CD4-positive, alpha-beta memory T cell (primary cell): ENCODE data around the gene CARF. TPM values are rescaled to one million over a fixed set of nuclear protein-coding genes. Genes with fewer than 3 reads are reported as not detected.
"Not testable (repeated sequence)": the region's sequence is repeated elsewhere in the genome, so short reads cannot be mapped to it uniquely, and the experiment has no call there.

ENCODE experiments used
- CTCF ChIA-PET: fragments of 350-600 bp; sonication (Branson Sonifier 250); formaldehyde crosslinking; loops from one replicate; lab custom pipeline; 2021; ENCODE audit warnings: inconsistent platforms; ENCODE audit not compliant: partially characterized antibody; lab: Charles Lee
- POLR2A ChIA-PET: fragments of 350-600 bp; sonication (Branson Sonifier 250); formaldehyde crosslinking; loops from one replicate; lab custom pipeline; 2021; ENCODE audit not compliant: partially characterized antibody; lab: Charles Lee
- DNase-seq, 5 donors: peaks; one replicate each; pipeline versions ENCODE4 v3.0.0 to v3.0.0-alpha.2; 2020 to 2022; ENCODE audit warnings: mixed read lengths in 1 of 5
- H3K27ac ChIP-seq: one replicate; pipeline ENCODE4 v1.7.0; 2013; ENCODE audit warnings: low read depth, low read length
- H3K27me3 ChIP-seq: 2 replicates; pipeline ENCODE4 v1.7.0; 2013; ENCODE audit warnings: mild to moderate bottlenecking, low read length, moderate library complexity; ENCODE audit not compliant: insufficient read depth
- H3K36me3 ChIP-seq: 2 replicates; pipeline ENCODE4 v1.7.0; 2013; ENCODE audit warnings: mild to moderate bottlenecking, low read length, moderate library complexity; ENCODE audit not compliant: insufficient read depth
- H3K4me1 ChIP-seq: 2 replicates; pipeline ENCODE4 v1.7.0; 2013; ENCODE audit warnings: mild to moderate bottlenecking, low read length, moderate library complexity; ENCODE audit not compliant: insufficient read depth
- H3K4me3 ChIP-seq, 2 donors: one replicate each; pipeline ENCODE4 v1.7.0; 2013; ENCODE audit warnings: low read length in 2 of 2, mild to moderate bottlenecking in 1 of 2
- H3K9me3 ChIP-seq, 2 donors: one replicate each; pipeline ENCODE4 v1.7.0; 2013; ENCODE audit warnings: low read length in 2 of 2, control low read depth in 1 of 2; ENCODE audit not compliant: control insufficient read depth in 1 of 2
- H3K27ac Mint-ChIP-seq, 7 donors: one replicate each; pipeline ENCODE4 v1.8.0; 2020 to 2021; ENCODE audit warnings: mixed read lengths in 7 of 7, mild to moderate bottlenecking in 6 of 7, inconsistent platforms in 3 of 7, moderate library complexity in 3 of 7
- H3K27me3 Mint-ChIP-seq, 2 donors: one replicate each; pipeline ENCODE4 v1.8.0; 2020 to 2021; ENCODE audit warnings: mixed read lengths in 2 of 2
- H3K36me3 Mint-ChIP-seq, 2 donors: one replicate each; pipeline ENCODE4 v1.8.0; 2020 to 2021; ENCODE audit warnings: mixed read lengths in 2 of 2, inconsistent platforms in 1 of 2, mild to moderate bottlenecking in 1 of 2
- H3K4me1 Mint-ChIP-seq, 4 donors: one replicate each; pipeline ENCODE4 v1.8.0; 2020 to 2021; ENCODE audit warnings: mixed read lengths in 4 of 4, mild to moderate bottlenecking in 1 of 4
- H3K4me3 Mint-ChIP-seq, 8 donors: one replicate each; pipeline ENCODE4 v1.8.0; 2020 to 2021; ENCODE audit warnings: mixed read lengths in 8 of 8, mild to moderate bottlenecking in 7 of 8, moderate library complexity in 6 of 8, inconsistent platforms in 3 of 8
- H3K9me3 Mint-ChIP-seq, 8 donors: one replicate each; pipeline ENCODE4 v1.8.0; 2020 to 2021; ENCODE audit warnings: mixed read lengths in 8 of 8, mild to moderate bottlenecking in 5 of 8, inconsistent platforms in 3 of 8, moderate library complexity in 1 of 8
- intact Hi-C: fragments of 100-400 bp; cut with micrococcal nuclease; formaldehyde crosslinking; loops from one replicate; pipeline ENCODE4 v1.15.1; 2023
- polyA plus RNA-seq, 2 donors: library from polyadenylated mRNA; unstranded; fragments of 300-500 nt; fragmentation: Illumina TruSeq; gene quantifications; one replicate each; pipeline ENCODE4 v1.2.3, GENCODE V29; 2021
- total RNA-seq, 2 experiments: library from RNA; stranded (reverse); gene quantifications; one replicate each; pipeline ENCODE4 v1.2.3, GENCODE V29; 2021

The CARF gene
- total and polyA plus RNA-seq, 4 experiments from 2014 or later, result 1.9 to 27.6 (median 14.9) TPM

- DNase-seq, H3K4me1 Mint-ChIP-seq, H3K4me3 Mint-ChIP-seq, H3K27me3 Mint-ChIP-seq, intact Hi-C loops, H3K27me3 ChIP-seq, POLR2A ChIA-PET, H3K4me1 ChIP-seq, H3K27ac Mint-ChIP-seq, H3K27ac ChIP-seq, H3K9me3 ChIP-seq, H3K4me3 ChIP-seq, H3K36me3 ChIP-seq: not testable (repeated sequence)
- H3K36me3 Mint-ChIP-seq, result peaks cover 46 to 56% of the 10 kb centered on the region in 2 donors
- CTCF ChIA-PET, result interaction anchor here (1.2 kb wide), 1 partner anchor 22 kb away, joined by 4 read pairs; no protein-coding TSS in a partner anchor
- peaks cover 2 to 31% (median 16%) of the 10 kb centered on the region in 8 donors for H3K9me3 Mint-ChIP-seq
Observed at GRCh38 chr2:202949333-202949732, 37.3 kb downstream of the CARF start.

GRCh38 chr2:202950592-202950991 is 38.5 kb downstream of the CARF start:
- intact Hi-C loops, result no loop called here
- Mint-ChIP-seq H3K27ac (no peak overlapping the region), H3K27me3 (no peaks in the 10 kb centered on the region), H3K4me3 (no peak overlapping the region), H3K9me3 (peaks cover under 1 to 26% (median 11%) of the 10 kb centered on the region in 8 donors), H3K4me1 (peaks cover 0 to 2% (median 0%) of the 10 kb centered on the region in 4 donors), H3K36me3 (peaks cover 41 to 48% of the 10 kb centered on the region in 2 donors)
- Histone ChIP-seq H3K4me1 (no peaks in the 10 kb centered on the region), H3K36me3 (peaks cover 3% of the 10 kb centered on the region), H3K27me3 (no peaks in the 10 kb centered on the region), H3K27ac (no peak overlapping the region), H3K9me3 (no peaks in the 10 kb centered on the region), H3K4me3 (no peak overlapping the region)
- ChIA-PET POLR2A (no interaction called here), CTCF (no interaction called here)
- no peak for DNase-seq

- Histone ChIP-seq H3K4me3 (no peak overlapping the region), H3K9me3 (no peaks in the 10 kb centered on the region), H3K36me3 (peaks cover 8% of the 10 kb centered on the region), H3K27me3 (no peaks in the 10 kb centered on the region), H3K4me1 (no peaks in the 10 kb centered on the region), H3K27ac (no peak overlapping the region)
- ChIA-PET CTCF (no interaction called here), POLR2A (no interaction called here)
- Mint-ChIP-seq H3K4me3 (no peak overlapping the region), H3K4me1 (no peaks in the 10 kb centered on the region), H3K9me3 (no peaks in the 10 kb centered on the region), H3K27me3 (no peaks in the 10 kb centered on the region), H3K36me3 (peaks cover 29 to 33% of the 10 kb centered on the region in 2 donors), H3K27ac (no peak overlapping the region)
- DNase-seq, result no peak
- intact Hi-C loops, result no loop called here
Observed at GRCh38 chr2:202960524-202960923, 48.4 kb downstream of the CARF start.

- intact Hi-C loops, result no loop called here
- Mint-ChIP-seq H3K27ac (no peak overlapping the region), H3K4me3 (no peak overlapping the region), H3K4me1 (no peaks in the 10 kb centered on the region), H3K9me3 (no peaks in the 10 kb centered on the region), H3K27me3 (no peaks in the 10 kb centered on the region), H3K36me3 (peaks cover 20 to 21% of the 10 kb centered on the region in 2 donors)
- H3K27ac ChIP-seq, result no peak overlapping the region
- ChIA-PET POLR2A (no interaction called here), CTCF (no interaction called here)
- H3K9me3 ChIP-seq, result no peaks in the 10 kb centered on the region
- H3K27me3 ChIP-seq, result no peaks in the 10 kb centered on the region
- no peak for DNase-seq
- H3K36me3 ChIP-seq, result peaks cover 3% of the 10 kb centered on the region
- H3K4me1 ChIP-seq, result no peaks in the 10 kb centered on the region
- no peak overlapping the region for H3K4me3 ChIP-seq
Observed at GRCh38 chr2:202963712-202964111, 51.6 kb downstream of the CARF start.

- H3K4me1 Mint-ChIP-seq, result no peaks in the 10 kb centered on the region
- Histone ChIP-seq H3K27me3 (no peaks in the 10 kb centered on the region), H3K36me3 (no peaks in the 10 kb centered on the region), H3K4me1 (no peaks in the 10 kb centered on the region), H3K9me3 (no peaks in the 10 kb centered on the region), H3K4me3 (no peak overlapping the region), H3K27ac (no peak overlapping the region)
- H3K27ac Mint-ChIP-seq, result no peak overlapping the region
- CTCF ChIA-PET, result no interaction called here
- POLR2A ChIA-PET, result no interaction called here
- H3K27me3 Mint-ChIP-seq, result no peaks in the 10 kb centered on the region
- no peak for DNase-seq
- no peak overlapping the region for H3K4me3 Mint-ChIP-seq
- peaks cover 16 to 21% of the 10 kb centered on the region in 2 donors for H3K36me3 Mint-ChIP-seq
- intact Hi-C loops, result no loop called here
- no peaks in the 10 kb centered on the region for H3K9me3 Mint-ChIP-seq
Observed at GRCh38 chr2:202965810-202966460, 53.9 kb downstream of the CARF start.

- H3K27ac Mint-ChIP-seq, H3K36me3 ChIP-seq, CTCF ChIA-PET, POLR2A ChIA-PET, H3K4me3 ChIP-seq, H3K4me1 ChIP-seq, H3K9me3 ChIP-seq, DNase-seq, H3K27ac ChIP-seq, H3K27me3 ChIP-seq, H3K27me3 Mint-ChIP-seq, H3K4me3 Mint-ChIP-seq, H3K4me1 Mint-ChIP-seq, H3K9me3 Mint-ChIP-seq, intact Hi-C loops: not testable (repeated sequence)
- peaks cover 16 to 32% of the 10 kb centered on the region in 2 donors for H3K36me3 Mint-ChIP-seq
Observed at GRCh38 chr2:202969404-202969803, 57.3 kb downstream of the CARF start.

GRCh38 chr2:202976809-202977208 is 64.7 kb downstream of the CARF start:
- CTCF ChIA-PET, result no interaction called here
- Mint-ChIP-seq H3K4me1 (no peaks in the 10 kb centered on the region), H3K27ac (peak overlapping the region in 1 of 7 donors; percentile 29), H3K4me3 (no peak overlapping the region), H3K9me3 (no peaks in the 10 kb centered on the region), H3K27me3 (no peaks in the 10 kb centered on the region), H3K36me3 (peaks cover 29 to 34% of the 10 kb centered on the region in 2 donors)
- intact Hi-C loops, result no loop called here
- Histone ChIP-seq H3K4me3 (no peak overlapping the region), H3K4me1 (no peaks in the 10 kb centered on the region), H3K36me3 (no peaks in the 10 kb centered on the region), H3K9me3 (no peaks in the 10 kb centered on the region), H3K27me3 (no peaks in the 10 kb centered on the region), H3K27ac (no peak overlapping the region)
- POLR2A ChIA-PET, result no interaction called here
- DNase-seq, result no peak
